Panc1 (cell line): Measurements from ENCODE around the gene PROX2. TPM values are rescaled to one million over a fixed set of nuclear protein-coding genes. Genes with fewer than 3 reads are reported as not detected.
A peak's percentile ranks its signal among the peaks of the same experiment; 100 is the strongest.

Source experiments
- ATAC-seq: fragments of 200-7000 bp; cut with Tn5 transposase; 2 replicates; pipeline ENCODE4 v1.9.1; 2020; ENCODE audit warnings: mild to moderate bottlenecking, moderate library complexity
- BruUV-seq: library from RNA; stranded (reverse); fragments of 400-500 nt; replicated peaks from 2 replicates; lab custom pipeline; 2021; lab: Mats Ljungman, UMichigan
- CTCF ChIA-PET: fragments of 300-600 bp; sonication (Branson Sonifier 250); formaldehyde crosslinking; loops from one replicate; lab custom pipeline; 2022; ENCODE audit warnings: antibody characterized with exemption; lab: Charles Lee
- POLR2A ChIA-PET: fragments of 300-600 bp; sonication (Branson Sonifier 250); formaldehyde crosslinking; loops from one replicate; lab custom pipeline; 2022; ENCODE audit warnings: antibody characterized with exemption; lab: Charles Lee
- DNase-seq: peaks from one replicate; pipeline ENCODE4 v3.0.0-alpha.2; 2010; ENCODE audit warnings: low read depth, low spot score
- H3K27ac ChIP-seq: 2 replicates; pipeline ENCODE4 v1.5.1; 2011; ENCODE audit warnings: mild to moderate bottlenecking, low read length, inconsistent platforms
- H3K27me3 ChIP-seq: fragments of 200-500 bp; sonication (Bioruptor generic); 2 replicates; pipeline ENCODE4 v1.6.0; 2014; ENCODE audit warnings: low read length, inconsistent platforms; ENCODE audit not compliant: control insufficient read depth, insufficient read depth
- H3K36me3 ChIP-seq: fragments of 200-500 bp; sonication (Bioruptor generic); 2 replicates; pipeline ENCODE4 v1.5.1; 2014; ENCODE audit warnings: inconsistent platforms, mild to moderate bottlenecking, low read length, moderate library complexity; ENCODE audit not compliant: control insufficient read depth, insufficient read depth
- H3K4me1 ChIP-seq: 2 replicates; pipeline ENCODE4 v1.5.1; 2011; ENCODE audit warnings: inconsistent platforms, mild to moderate bottlenecking, low read length, moderate library complexity; ENCODE audit not compliant: control insufficient read depth, insufficient read depth
- H3K4me3 ChIP-seq, 2 experiments: 2 replicates each; pipeline ENCODE4 v1.5.1; 2011 to 2012; ENCODE audit warnings: low read depth in 2 of 2, low read length in 2 of 2, mild to moderate bottlenecking in 2 of 2, inconsistent platforms in 1 of 2, moderate library complexity in 1 of 2
- H3K9me3 ChIP-seq: fragments of 200-500 bp; sonication (Bioruptor generic); 2 replicates; pipeline ENCODE4 v1.5.1; 2014; ENCODE audit warnings: low read depth, mild to moderate bottlenecking, inconsistent platforms, low read length, moderate library complexity; ENCODE audit not compliant: control insufficient read depth, insufficient read depth
- CTCF ChIP-seq: fragments of 450-650 bp; IDR thresholded peaks from 2 replicates; pipeline ENCODE4 v1.5.1; 2017; ENCODE audit warnings: mild to moderate bottlenecking
- POLR2AphosphoS5 ChIP-seq: IDR thresholded peaks from 2 replicates; pipeline ENCODE4 v1.6.1; 2012; ENCODE audit warnings: mild to moderate bottlenecking, low read depth, low read length, moderate library complexity
- REST ChIP-seq, 2 experiments: IDR thresholded peaks; 2 replicates each; pipeline ENCODE4 v1.6.1; 2011 to 2012; ENCODE audit warnings: low read depth in 2 of 2, control low read depth in 1 of 2, low read length in 1 of 2, mild to moderate bottlenecking in 1 of 2, moderate library complexity in 1 of 2; ENCODE audit not compliant: insufficient read depth in 1 of 2
- SIN3A ChIP-seq: IDR thresholded peaks from 2 replicates; pipeline ENCODE4 v1.6.1; 2012; ENCODE audit warnings: low read depth, mild to moderate bottlenecking, low read length, moderate library complexity, borderline replicate concordance; ENCODE audit not compliant: insufficient read depth
- TCF7L2 ChIP-seq: IDR thresholded peaks from 2 replicates; pipeline ENCODE4 v1.6.1; 2011; ENCODE audit warnings: mild to moderate bottlenecking, low read depth, low read length, inconsistent platforms
- in situ Hi-C: cut with HindIII; loops from 2 replicates; pipeline ENCODE4 v1.10.0; 2016; ENCODE audit warnings: low sequenced_read_pairs, low pct_unique_long_range_greater_than_20kb
- intact Hi-C: fragments of 100-400 bp; cut with micrococcal nuclease; formaldehyde crosslinking; loops from one replicate; pipeline ENCODE4 v1.10.0; 2022; ENCODE audit not compliant: unreplicated experiment
- total RNA-seq: library from RNA; stranded (reverse); gene quantifications from one replicate; pipeline ENCODE4 v1.2.1, GENCODE V29; 2021; ENCODE audit not compliant: unreplicated experiment

The PROX2 gene
- total RNA-seq, 1 experiment from 2014 or later, result not detected

- in situ Hi-C loops (no loop called here), intact Hi-C loops (no loop called here)
- TF ChIP-seq REST (IDR thresholded peaks at IDR 0.05; ENCODE audit: insufficient read depth in 1 of 2, low read depth in 2 of 2, low read length in 1 of 2) (no peak), CTCF (no peak), SIN3A (no peak), TCF7L2 (no peak), POLR2AphosphoS5 (no peak)
- Histone ChIP-seq H3K9me3 (no peaks in the 10 kb centered on the region), H3K4me1 (peaks cover 15% of the 10 kb centered on the region), H3K27me3 (no peaks in the 10 kb centered on the region), H3K27ac (peak overlapping the region; percentile 81), H3K4me3 (peak overlapping the region; percentile 91 to 97), H3K36me3 (peaks cover 2% of the 10 kb centered on the region)
- POLR2A ChIA-PET, result interaction anchor here (0.6 kb wide), 1 partner anchor 15 kb away, joined by 9 read pairs; no protein-coding TSS in a partner anchor
- no TSS peak for BruUV-seq
- ATAC-seq (peak; percentile 64), DNase-seq (no peak)
- CTCF ChIA-PET, result no interaction called here
Observed at GRCh38 chr14:74882103-74882920, 6.4 kb upstream of the PROX2 start.

DNA sequence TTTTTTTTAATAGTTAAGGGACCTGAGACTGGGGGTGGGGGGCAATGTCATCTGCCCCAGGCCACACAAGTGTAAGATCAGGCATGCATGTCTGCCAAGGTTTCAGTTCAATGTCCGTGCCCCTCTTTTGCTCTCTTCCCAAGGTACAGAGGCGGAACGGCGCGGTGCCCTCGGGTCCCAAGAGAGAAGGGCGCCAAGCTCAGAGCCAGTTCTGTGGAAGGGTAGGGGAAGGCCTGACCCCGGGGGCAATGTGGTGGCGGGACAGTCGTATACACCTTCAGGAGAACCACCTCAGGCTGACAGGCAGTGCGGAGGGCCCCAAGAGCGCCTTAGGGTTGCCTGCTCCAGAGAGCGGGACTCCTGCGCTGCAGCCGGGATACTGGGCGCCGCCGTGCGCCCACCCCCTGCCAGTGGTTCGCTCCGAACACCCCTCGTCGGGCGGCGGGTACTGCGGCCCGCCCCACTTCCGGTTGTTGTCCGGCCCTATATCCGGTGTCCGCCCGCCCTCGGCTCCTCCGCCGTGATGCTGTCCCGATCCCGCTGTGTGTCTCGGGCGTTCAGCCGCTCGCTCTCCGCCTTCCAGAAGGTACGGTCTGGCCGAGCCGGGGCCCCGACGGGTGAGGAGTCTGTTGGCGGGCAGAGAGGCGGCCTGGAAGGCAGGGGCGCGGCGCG, 5.6 kb upstream of the PROX2 start, which contains the start of gene DLST:
DLST (plus strand) TSS at position 486 of the 672 bp plus-strand sequence; CDS start at position 524, 38 bp downstream.
- CTCF ChIA-PET, result no interaction called here
- POLR2A ChIA-PET, result no interaction called here
- BruUV-seq, result no TSS peak
- Histone ChIP-seq H3K27ac (peak within 1 kb of the TSS; percentile 93), H3K9me3 (no peaks in the 10 kb centered on the region), H3K4me1 (peaks cover 15% of the 10 kb centered on the region), H3K27me3 (no peaks in the 10 kb centered on the region), H3K36me3 (peaks cover 2% of the 10 kb centered on the region), H3K4me3 (peak within 1 kb of the TSS; percentile 91 to 97)
- ATAC-seq, result peak; percentile 99
- intact Hi-C loops (no loop called here), in situ Hi-C loops (no loop called here)
- DNase-seq, result no peak
- no peak for TF ChIP-seq REST (IDR thresholded peaks at IDR 0.05; ENCODE audit: insufficient read depth in 1 of 2, low read depth in 2 of 2, low read length in 1 of 2)
- peak; percentile 87 for TF ChIP-seq POLR2AphosphoS5
- TF ChIP-seq TCF7L2, result 0 out of 2 replicates have a peak, but pooled peaks have one; percentile 51
- 0 out of 2 replicates have a peak, but pooled peaks have one; percentile 72 for TF ChIP-seq SIN3A
- no peak for TF ChIP-seq CTCF
